ENCODE data around the gene MAP4K3.

Gene MAP4K3

DNA sequence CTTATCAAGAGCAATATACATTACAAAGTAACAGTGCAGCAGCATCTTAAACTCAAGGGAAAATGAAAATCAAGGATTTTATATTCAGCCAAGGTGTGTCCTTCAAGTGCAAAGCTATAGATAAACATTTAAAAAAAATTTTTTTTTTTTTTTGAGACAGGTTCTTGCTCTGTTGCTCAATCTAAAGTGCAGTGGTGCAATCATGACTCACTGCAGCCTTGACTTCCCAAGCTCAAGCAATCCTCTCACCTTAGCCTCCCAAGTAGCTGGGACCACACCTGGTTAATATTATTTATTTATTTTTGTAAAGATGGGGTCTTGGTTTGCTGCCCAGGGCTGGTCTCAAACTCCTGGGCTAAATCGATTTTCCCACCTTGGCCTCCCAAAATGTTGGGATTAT is 202.3 kb downstream of the MAP4K3 start:
- DNase-seq, result no peak

DNA sequence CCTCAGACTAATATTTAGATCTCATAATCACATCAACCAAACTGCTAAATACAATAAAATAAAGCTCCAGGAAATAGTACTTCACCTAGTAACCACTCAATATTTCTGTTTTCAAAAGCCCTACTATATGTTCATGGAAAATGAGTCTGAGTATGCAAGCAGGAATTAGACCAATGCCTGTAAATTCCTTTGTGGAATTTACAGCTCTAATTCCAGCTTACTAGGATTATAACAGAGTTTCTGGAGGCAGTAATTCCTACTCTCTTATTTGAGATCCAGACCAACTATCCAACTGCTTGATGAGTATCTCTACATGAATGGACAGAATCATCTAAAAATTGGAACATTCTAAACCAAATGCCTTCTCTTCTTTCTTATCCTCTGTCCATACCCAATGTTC is 204.9 kb downstream of the MAP4K3 start:
- no peak for DNase-seq

DNA sequence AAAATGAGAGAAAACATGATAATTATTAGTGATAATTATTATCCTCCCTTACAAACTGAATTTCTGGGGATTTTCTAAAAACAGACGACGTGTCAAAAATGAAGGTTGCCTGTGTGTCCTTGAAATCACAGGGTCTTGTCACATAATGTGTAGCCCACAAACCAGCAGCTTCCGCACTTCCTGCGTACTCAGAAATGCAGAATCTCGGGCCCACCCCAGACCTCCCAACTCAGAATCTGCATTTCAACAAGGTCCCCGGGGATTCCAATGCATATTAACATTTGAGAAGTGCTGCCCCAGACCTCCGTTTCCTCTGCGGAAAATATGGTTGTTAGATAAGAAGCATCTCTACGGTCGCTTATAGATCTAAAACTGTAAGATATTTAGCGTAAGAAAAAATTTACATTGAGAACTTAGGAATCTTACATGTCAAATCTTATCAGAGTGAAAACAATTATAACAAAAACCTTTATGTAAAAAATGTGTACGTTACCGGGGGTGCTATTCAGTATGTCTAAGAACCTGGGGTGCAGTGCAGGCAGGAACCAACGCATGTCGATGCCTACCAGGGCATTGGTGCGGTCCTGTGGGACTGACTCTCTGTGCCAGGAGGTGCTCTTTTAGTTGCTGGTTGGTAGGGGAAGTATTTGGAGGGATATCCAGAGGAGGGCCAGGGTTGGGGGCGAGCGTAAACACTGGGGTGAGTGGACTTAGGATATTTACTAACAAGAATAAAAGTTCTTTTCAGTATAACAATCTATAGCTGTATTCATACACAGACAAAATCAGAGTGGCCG is 208.5 kb downstream of the MAP4K3 start:
- no peak for DNase-seq

DNA sequence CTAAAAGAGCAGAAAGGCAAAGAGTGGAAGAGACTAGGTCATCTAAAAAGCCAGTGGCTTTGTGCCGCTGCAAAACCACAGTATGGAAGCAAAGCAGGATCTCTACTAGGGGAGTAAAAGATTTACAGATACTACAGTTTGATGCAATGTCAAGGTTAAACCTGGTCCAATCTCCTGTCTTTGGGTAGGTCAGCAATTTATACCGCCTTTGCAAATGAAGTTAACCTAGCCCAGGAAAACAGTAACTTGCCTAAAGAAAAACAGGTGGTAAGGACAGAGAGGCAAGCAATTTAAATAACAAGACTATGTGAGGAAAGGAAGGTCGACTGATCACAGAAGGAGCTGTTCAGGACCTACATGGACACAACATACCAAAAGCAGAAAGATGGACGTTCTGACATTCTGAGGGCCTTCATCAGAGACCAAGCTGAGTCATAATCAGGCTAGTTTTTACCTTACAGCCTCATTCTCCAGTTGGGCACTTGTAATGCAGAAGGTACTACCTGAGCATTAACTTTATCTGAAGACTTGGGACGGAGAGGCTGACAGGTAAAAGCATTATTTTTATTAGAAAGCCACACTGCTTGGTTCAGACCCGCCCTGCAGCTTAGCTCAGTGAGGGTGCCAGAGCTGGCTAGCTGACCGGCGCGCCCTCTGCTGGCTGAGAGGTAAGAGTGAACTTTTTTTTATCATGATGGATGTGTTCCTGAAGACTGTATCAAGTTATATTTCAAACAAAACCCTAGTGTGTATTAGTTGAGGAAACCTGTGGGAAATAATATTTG is 209.3 kb downstream of the MAP4K3 start:
- DNase-seq, result peak; percentile 78

DNA sequence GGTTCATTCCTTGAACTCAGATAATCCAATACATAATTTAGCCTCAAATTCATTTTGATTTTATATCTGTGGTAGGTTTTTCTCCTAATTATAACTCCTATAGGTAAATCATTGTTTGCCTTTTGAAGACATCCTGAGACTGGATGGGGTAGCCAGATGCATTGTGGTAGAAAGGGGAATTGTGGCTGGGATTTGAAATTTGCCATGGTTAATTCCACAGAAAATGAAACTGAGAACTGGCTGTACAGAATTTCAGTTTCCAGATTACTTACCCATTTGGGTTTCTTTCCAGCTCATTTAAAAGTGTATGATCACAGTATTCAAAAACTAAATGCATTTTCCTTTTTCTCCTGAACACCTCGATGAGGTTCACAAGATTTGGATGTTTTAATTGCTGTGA is 211.5 kb downstream of the MAP4K3 start:
- DNase-seq, result no peak

DNA sequence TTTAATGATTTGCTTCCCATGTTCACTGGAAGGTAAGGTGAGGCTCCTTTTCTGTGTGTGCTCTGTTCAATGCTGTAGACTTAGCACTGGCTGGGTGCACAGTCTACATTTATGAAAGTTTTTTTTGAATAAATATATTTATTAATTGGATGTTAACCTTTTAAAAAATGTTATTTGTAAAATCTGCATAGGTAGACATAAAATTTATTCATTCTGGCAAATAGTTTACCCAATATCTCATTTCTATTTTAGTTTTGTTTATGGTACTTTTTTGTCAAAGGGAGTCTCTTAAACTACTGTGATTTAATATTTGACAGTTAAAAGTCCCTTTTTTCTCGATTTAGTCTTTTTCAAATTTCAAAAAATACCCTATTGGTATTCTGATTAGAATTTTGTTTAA is 213.2 kb downstream of the MAP4K3 start:
- no peak for DNase-seq

DNA sequence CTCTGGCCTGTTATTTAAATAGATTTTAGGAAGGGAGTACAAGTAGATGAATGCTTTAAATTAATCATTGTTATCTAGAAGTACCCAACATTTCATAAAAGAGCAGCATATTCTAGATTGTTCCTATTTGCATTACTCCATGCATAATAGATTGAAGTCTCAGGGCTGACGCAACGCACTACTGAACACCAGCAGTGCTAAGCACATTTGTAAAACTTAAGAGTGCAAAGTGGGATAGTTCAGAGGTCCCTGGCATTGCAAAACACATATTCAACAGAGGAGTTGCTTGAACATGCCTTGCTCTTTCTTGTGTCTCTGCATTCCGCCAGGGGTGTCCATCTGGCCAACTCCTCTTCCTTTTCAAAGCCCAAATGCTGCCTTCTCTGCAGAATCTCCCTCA is 215.6 kb downstream of the MAP4K3 start:
- DNase-seq, result no peak

DNA sequence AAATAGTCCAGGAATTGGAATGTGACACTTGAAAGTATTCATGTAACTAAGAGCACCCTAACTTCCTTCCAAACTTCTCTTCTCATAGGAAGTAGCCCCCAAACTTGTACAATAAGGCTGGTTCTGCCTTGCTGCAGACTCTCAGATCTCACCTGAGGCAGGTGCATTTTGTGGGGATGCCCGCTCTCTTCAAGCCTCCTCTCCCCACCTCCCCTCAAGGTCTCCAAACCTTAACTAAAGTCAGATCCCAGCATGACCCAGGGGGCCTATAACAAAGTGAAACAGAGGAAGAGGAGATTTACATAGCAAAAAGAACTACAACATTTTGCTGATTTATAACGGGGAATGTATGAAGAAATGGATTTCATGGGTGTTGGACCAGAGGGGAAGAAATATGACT is 216.9 kb downstream of the MAP4K3 start:
- no peak for DNase-seq

DNA sequence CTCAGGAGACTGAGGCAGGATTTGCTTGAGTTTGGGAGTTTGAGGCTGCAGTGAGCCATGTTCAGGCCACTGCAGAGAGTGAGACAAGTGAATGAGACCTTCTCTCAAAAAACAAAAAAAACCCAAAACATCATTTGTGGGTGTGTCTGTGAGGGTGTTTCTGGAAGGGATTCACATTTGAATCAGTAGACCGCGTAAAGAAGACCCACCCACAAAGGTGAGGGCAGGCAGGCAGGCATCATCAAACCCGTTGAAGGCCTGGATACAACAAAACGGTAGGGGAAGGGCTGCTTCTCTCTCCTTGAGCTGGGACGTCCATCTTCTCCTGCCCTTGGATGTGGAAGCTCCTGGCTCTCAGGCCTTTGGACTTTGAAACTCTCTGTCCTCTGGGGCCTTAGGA is 218.7 kb downstream of the MAP4K3 start:
- no peak for DNase-seq

DNA sequence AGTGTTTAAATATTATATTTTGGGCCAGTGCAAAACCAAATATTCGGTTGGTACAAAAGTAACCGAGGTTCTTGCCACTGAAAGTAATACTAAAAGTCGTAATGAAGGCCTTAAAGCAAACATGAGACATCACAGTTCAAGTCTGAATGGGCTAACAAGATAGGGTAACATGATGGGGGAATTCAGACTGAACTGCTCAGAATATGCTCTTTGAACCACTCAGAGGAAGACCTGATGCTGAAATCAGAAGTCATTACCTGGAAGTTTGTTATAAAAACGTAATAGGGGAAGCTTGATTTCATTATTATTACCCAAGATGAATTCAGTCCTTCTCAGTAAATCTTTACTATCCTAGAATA is 219.9 kb downstream of the MAP4K3 start:
- DNase-seq, result no peak

DNA sequence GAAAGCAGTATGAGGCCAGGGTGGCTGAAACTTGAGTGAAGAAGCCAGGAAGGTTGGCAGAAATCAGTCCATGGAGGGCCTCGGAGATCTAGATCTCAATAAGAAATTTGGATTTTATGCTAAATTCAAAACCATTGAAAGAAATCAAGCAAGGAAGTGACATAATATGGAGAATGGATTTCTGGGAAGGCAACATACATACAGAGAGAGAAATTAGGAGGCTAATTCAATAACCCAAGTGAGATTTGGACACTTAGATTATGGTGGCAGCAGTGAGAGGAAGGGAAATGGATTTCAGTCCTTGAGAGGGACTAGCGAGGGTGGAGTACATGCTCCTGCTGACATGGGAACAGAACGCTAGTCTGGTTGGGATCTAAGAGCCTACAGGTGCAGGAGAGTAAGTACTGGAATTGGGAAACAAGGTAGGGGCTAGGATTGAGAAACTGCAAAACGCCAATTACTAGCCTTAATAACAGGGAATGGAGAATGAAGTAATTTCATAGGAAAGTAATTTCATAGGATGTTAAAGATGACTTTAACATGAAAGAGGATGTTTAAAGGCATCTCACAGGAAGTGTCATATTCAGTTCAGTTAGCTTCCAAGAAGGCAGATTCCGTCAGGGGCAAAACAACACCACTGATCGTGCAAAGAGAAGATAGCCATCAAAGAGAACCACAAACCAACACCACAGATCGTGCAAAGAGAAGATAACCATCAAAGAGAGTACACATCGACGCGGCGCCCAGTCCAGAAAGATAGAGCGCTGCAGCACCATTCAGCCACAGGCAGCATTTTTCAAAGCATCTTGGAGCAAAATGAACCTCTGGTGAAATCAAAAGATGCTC is 220.5 kb downstream of the MAP4K3 start:
- peak; percentile 60 for DNase-seq

DNA sequence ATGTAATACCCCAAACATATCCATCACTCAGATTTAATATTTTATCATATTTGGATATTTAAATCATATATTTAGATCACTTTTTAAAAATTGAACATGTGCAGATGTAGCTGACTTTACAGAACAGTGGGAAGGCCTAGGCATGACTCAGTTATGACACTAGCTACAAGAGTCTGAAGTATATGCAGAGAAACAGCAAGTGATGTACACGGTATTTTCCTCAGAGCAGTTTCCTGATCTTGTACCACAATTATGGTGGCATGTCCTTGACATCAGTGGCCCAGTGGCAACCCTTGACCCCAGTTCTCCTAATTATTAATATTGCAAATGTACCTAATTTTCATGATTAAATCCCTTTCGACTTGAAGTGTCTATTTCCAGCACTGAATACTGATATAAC is 221.5 kb downstream of the MAP4K3 start:
- no peak for DNase-seq

DNA sequence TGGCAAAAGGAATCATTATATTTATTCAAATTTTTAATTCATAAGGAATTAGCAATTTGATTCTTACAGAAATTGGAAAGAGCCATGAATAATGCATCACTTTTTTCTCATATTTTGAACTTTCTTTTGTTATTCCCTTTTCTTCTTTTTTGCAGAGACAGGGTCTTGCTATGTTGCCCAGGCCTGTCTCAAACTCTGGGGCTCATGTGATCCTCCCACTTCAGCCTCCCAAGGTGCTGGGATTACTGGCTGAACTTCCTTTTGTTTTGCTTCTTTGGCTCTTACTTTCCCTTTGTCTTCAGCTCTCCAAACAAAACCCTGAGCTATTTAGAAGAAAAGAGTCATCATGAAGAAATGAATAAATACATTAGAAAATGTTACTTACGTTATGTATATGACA is 224.1 kb downstream of the MAP4K3 start:
- DNase-seq, result no peak

DNA sequence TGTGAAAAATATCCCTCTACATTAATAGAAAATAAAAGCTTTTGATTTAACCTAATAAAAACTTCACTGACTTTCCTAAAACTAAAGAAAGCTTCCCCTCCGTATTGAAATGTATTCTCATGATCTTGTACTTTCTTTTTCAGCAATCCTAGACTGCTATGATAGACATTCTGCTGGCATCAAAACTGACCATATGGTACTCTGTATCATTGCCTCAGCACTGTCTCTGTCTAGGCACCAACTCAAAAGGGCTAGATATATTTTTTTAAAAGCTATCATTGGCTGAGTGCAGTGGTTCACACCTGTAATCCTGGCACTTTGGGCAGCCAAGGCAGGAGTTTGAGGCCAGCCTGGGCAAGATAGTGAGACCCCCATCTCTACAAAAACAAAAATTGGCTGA is 226.2 kb downstream of the MAP4K3 start:
- no peak for DNase-seq

DNA sequence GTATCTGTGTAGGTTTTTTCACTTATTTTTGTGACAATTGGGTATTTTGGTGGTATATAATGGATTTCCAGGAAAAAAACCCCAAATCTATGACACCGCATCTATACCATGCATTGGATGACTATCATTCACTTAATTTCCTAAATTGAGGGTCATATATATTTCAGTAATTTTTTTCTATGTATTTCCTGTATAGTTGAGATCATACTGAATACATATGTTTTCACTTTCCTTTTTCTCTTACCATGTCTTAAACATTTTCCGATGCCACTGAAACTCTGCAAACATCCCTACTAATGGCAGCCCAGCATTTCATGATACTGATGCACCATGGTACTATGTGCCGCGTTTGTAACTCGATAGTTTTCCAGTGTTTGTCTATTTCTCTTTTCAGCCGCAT is 233.7 kb downstream of the MAP4K3 start:
- DNase-seq, result no peak

DNA sequence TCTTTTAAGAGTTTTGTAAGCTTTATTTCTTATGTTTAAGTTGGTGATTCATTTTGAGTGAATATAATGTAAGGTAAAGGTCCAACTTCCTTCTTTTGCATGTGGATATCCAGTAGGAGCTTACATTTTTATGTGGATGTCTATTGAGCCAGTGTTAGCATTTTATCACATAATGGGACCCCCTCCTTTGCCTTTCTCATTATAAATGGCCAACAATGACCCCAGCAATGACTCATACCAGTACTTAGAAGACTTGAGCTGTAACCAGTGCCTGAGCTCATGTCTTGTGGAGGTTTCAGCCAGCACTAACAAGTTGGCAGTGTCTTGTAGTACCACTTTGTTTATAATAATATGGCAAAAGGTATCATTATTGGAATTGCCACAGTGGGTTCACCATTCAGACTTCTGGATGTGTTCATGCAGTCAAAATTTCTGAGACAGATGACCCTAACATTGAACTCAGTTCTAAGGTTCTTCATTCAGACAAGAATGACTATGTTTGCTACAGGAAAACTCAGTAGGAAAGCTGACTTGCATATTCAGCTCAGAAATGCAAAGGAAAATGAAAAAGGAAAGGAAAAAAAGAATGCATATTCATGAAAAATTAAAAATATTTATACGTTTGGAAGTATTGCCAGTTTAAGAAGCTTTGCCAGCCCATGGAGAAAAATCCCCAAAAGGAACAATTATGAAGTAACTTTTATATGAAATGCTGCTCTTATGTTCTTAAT is 234.3 kb downstream of the MAP4K3 start:
- no peak for DNase-seq

All from CD4-positive, alpha-beta T cell treated with Interferon gamma for 1 hour (primary cell).